Cardiac muscle cell (in vitro differentiated cells and primary cell): ENCODE measurements around the gene PARP12. TPM values are rescaled to one million over a fixed set of nuclear protein-coding genes. Genes with fewer than 3 reads are reported as not detected.

Experiments used
- DNase-seq, 2 donors: peaks; one replicate each; pipeline versions ENCODE4 v3.0.0 to v3.0.0-alpha.2; 2010 to 2017; ENCODE audit warnings: low read depth in 1 of 2, low spot score in 1 of 2
- H3K27ac ChIP-seq: fragments of 200-600 bp; sonication (generic); 2 replicates; pipeline ENCODE4 v1.5.1; 2016
- H3K27me3 ChIP-seq: fragments of 200-600 bp; sonication (generic); 2 replicates; pipeline ENCODE4 v1.6.0; 2016; ENCODE audit warnings: control low read depth
- H3K36me3 ChIP-seq: fragments of 200-600 bp; sonication (generic); 2 replicates; pipeline ENCODE4 v1.5.1; 2016; ENCODE audit warnings: control low read depth
- H3K4me1 ChIP-seq: fragments of 200-600 bp; sonication (generic); 2 replicates; pipeline ENCODE4 v1.8.1; 2017; ENCODE audit warnings: low read depth, mild to moderate bottlenecking, mixed run types
- H3K4me3 ChIP-seq: fragments of 200-600 bp; sonication (generic); 2 replicates; pipeline ENCODE4 v1.5.1; 2016; ENCODE audit warnings: mild to moderate bottlenecking
- H3K9me3 ChIP-seq: fragments of 200-600 bp; sonication (generic); 2 replicates; pipeline ENCODE4 v1.5.1; 2017; ENCODE audit warnings: low read depth, mild to moderate bottlenecking, control low read depth
- CTCF ChIP-seq: IDR thresholded peaks from 2 replicates; pipeline ENCODE4 v1.5.1; 2012; ENCODE audit warnings: low read depth, mild to moderate bottlenecking, low read length
- polyA plus RNA-seq: library from polyadenylated mRNA; unstranded; fragments of >200 nt; fragmentation: Nextera tagmentation; extraction: Ambion mirVana; gene quantifications from 2 replicates; pipeline ENCODE4 v1.2.1, GENCODE V29; 2016
- total RNA-seq: library from RNA; depleted of rRNA; stranded (reverse); fragments of >200 nt; gene quantifications from 2 replicates; pipeline ENCODE4 v1.2.3, GENCODE V29; 2016

PARP12 gene
- total and polyA plus RNA-seq, 2 experiments from 2014 or later: 0.45 to 2.2 TPM

- Histone ChIP-seq H3K9me3 (no peaks in the 10 kb centered on the region), H3K27me3 (no peaks in the 10 kb centered on the region), H3K36me3 (no peaks in the 10 kb centered on the region), H3K4me1 (no peaks in the 10 kb centered on the region), H3K4me3 (no peak overlapping the region), H3K27ac (no peak overlapping the region)
- DNase-seq: no peak
- no peak for TF ChIP-seq CTCF
Measured at GRCh38 chr7:140017034-140017433, 45.7 kb downstream of the PARP12 start.

- Histone ChIP-seq H3K27ac (no peak overlapping the region), H3K9me3 (no peaks in the 10 kb centered on the region), H3K36me3 (no peaks in the 10 kb centered on the region), H3K27me3 (no peaks in the 10 kb centered on the region), H3K4me1 (no peaks in the 10 kb centered on the region), H3K4me3 (no peak overlapping the region)
- no peak for DNase-seq
- TF ChIP-seq CTCF: no peak
Measured at GRCh38 chr7:140016540-140016939, 46.2 kb downstream of the PARP12 start.

- H3K27me3 ChIP-seq: no peaks in the 10 kb centered on the region
- TF ChIP-seq CTCF: no peak
- no peaks in the 10 kb centered on the region for H3K36me3 ChIP-seq
- H3K9me3 ChIP-seq: no peaks in the 10 kb centered on the region
- H3K4me3 ChIP-seq: no peak overlapping the region
- H3K4me1 ChIP-seq: no peaks in the 10 kb centered on the region
- H3K27ac ChIP-seq: no peak overlapping the region
- no peak for DNase-seq
Measured at GRCh38 chr7:140015471-140015970, 47.2 kb downstream of the PARP12 start.

- Histone ChIP-seq H3K36me3 (no peaks in the 10 kb centered on the region), H3K4me1 (no peaks in the 10 kb centered on the region), H3K27me3 (no peaks in the 10 kb centered on the region), H3K9me3 (no peaks in the 10 kb centered on the region), H3K27ac (no peak overlapping the region), H3K4me3 (no peak overlapping the region)
- DNase-seq: no peak
- TF ChIP-seq CTCF: no peak
Measured at GRCh38 chr7:140014123-140014522, 48.6 kb downstream of the PARP12 start.

GRCh38 chr7:140013676-140014075, 49.1 kb downstream of the PARP12 start:
- TF ChIP-seq CTCF: no peak
- Histone ChIP-seq H3K4me1 (no peaks in the 10 kb centered on the region), H3K4me3 (no peak overlapping the region), H3K27me3 (no peaks in the 10 kb centered on the region), H3K36me3 (no peaks in the 10 kb centered on the region), H3K27ac (no peak overlapping the region), H3K9me3 (no peaks in the 10 kb centered on the region)
- no peak for DNase-seq
